K562 (cell line): ENCODE results near the gene HAVCR1. TPM values are rescaled to one million over a fixed set of nuclear protein-coding genes. Genes with fewer than 3 reads are reported as not detected.

Experiments used
- ATAC-seq: fragments of 200-7000 bp; cut with Tn5 transposase; 3 replicates; pipeline ENCODE4 v1.9.1; 2020; ENCODE audit warnings: moderate library complexity
- BruUV-seq: library from RNA; stranded (reverse); fragments of 400-500 nt; replicated peaks from 2 replicates; lab custom pipeline; 2021; lab: Mats Ljungman, UMichigan
- CTCF ChIA-PET: fragments of 300-600 bp; formaldehyde crosslinking; extraction: SDS; loops from one replicate; lab custom pipeline; 2021; ENCODE audit warnings: low intra/inter-chr PET ratio; lab: Yijun Ruan, JAX
- POLR2A ChIA-PET: fragments of 300-600, 350-650 bp; sonication (Branson Sonifier 250); formaldehyde crosslinking; extraction: SDS; loops from one replicate; lab custom pipeline; 2021; ENCODE audit warnings: antibody characterized with exemption, inconsistent platforms; lab: Yijun Ruan, JAX
- DNase-seq, 4 experiments: peaks; one replicate each; pipeline versions ENCODE4 v3.0.0 to v3.0.0-alpha.2; 2011 to 2018; ENCODE audit warnings: low spot score in 3 of 4, mixed read lengths in 3 of 4; ENCODE audit errors: extremely low read depth in 1 of 4
- FAIRE-seq: peaks from 2 replicates; lab custom pipeline; 2011; peaks lifted over from hg19 to GRCh38; lab: Jason Lieb, UNC
- H2AFZ ChIP-seq: 2 replicates; pipeline ENCODE4 v1.6.0; 2011; ENCODE audit warnings: low read depth, low read length, control low read depth, inconsistent platforms
- H3K27ac ChIP-seq: fragments of 200-600 bp; 3 replicates; pipeline ENCODE4 v1.8.0; 2011; ENCODE audit warnings: low read depth, mild to moderate bottlenecking, control low read depth, inconsistent platforms, low read length, moderate library complexity, mixed read lengths; ENCODE audit errors: extremely low read depth
- H3K27me3 ChIP-seq, 2 experiments: fragments of 300-600 bp in 1 of 2; 2 replicates in 1 of 2; 3 replicates in 1 of 2; pipeline versions ENCODE4 v1.6.0 to v1.8.0; 2011; ENCODE audit warnings: inconsistent platforms in 2 of 2, low read length in 2 of 2, mild to moderate bottlenecking in 1 of 2, mixed read lengths in 1 of 2, moderate library complexity in 1 of 2; ENCODE audit not compliant: control insufficient read depth in 2 of 2, insufficient read depth in 2 of 2
- H3K36me3 ChIP-seq: fragments of 300-600 bp; 3 replicates; pipeline ENCODE4 v1.8.0; 2011; ENCODE audit warnings: mild to moderate bottlenecking, low read length, inconsistent platforms; ENCODE audit not compliant: control insufficient read depth, insufficient read depth
- H3K4me1 ChIP-seq, 2 experiments: fragments of 200-600 bp in 1 of 2; replicated peaks in 1 of 2; 2 replicates in 1 of 2; 3 replicates in 1 of 2; pipeline versions ENCODE4 v1.5.1 to v1.8.0; 2011; ENCODE audit warnings: inconsistent platforms in 2 of 2, low read length in 2 of 2, mild to moderate bottlenecking in 1 of 2, mixed read lengths in 1 of 2, moderate library complexity in 1 of 2; ENCODE audit not compliant: control insufficient read depth in 2 of 2, insufficient read depth in 2 of 2
- H3K4me2 ChIP-seq: 2 replicates; pipeline ENCODE4 v1.6.1; 2011; ENCODE audit warnings: low read length, control low read depth, inconsistent platforms, mixed read lengths; ENCODE audit not compliant: insufficient read depth
- H3K4me3 ChIP-seq: fragments of 200-600 bp; sonication (generic), shearing (Covaris generic); 2 replicates; pipeline ENCODE4 v1.5.1; 2016; ENCODE audit warnings: control low read depth, inconsistent platforms
- H3K79me2 ChIP-seq: fragments of 200-600 bp; 3 replicates; pipeline ENCODE4 v1.8.0; 2011; ENCODE audit warnings: low read length, inconsistent platforms; ENCODE audit not compliant: control insufficient read depth, insufficient read depth
- H3K9ac ChIP-seq, 2 experiments: 2 replicates each; pipeline versions ENCODE4 v1.6.0 to v1.6.1; 2011; ENCODE audit warnings: low read depth in 2 of 2, low read length in 2 of 2, control low read depth in 1 of 2, inconsistent platforms in 1 of 2, mild to moderate bottlenecking in 1 of 2, mixed read lengths in 1 of 2; ENCODE audit not compliant: insufficient read depth in 1 of 2
- H3K9me1 ChIP-seq: one replicate; pipeline ENCODE4 v1.6.0; 2011; ENCODE audit warnings: inconsistent platforms, mild to moderate bottlenecking, low read length, moderate library complexity; ENCODE audit not compliant: control insufficient read depth, insufficient read depth
- H3K9me3 ChIP-seq: replicated peaks from 2 replicates; pipeline ENCODE4 v1.5.1; 2011; ENCODE audit warnings: low read depth, low read length, inconsistent platforms; ENCODE audit not compliant: control insufficient read depth, insufficient read depth
- H4K20me1 ChIP-seq: replicated peaks from 2 replicates; pipeline ENCODE4 v1.6.1; 2011; ENCODE audit warnings: low read length, inconsistent platforms, mixed read lengths; ENCODE audit not compliant: control insufficient read depth, insufficient read depth
- BCL6 ChIP-seq: fragments of 250-450 bp; sonication (Bioruptor Pico); IDR thresholded peaks from 2 replicates; pipeline ENCODE4 v1.4.0; 2020
- FIP1L1 ChIP-seq: fragments of 200-400 bp; formaldehyde crosslinking; IDR thresholded peaks from 2 replicates; pipeline ENCODE4 v1.6.1; 2018; ENCODE audit warnings: mild to moderate bottlenecking, low read depth, low read length; ENCODE audit not compliant: poor library complexity, severe bottlenecking
- HEY1 ChIP-seq: fragments of 250-450 bp; sonication (Bioruptor Pico); IDR thresholded peaks from 2 replicates; pipeline ENCODE4 v1.5.0; 2020; ENCODE audit warnings: mild to moderate bottlenecking, moderate library complexity, borderline replicate concordance
- HNRNPL ChIP-seq: fragments of 200-400 bp; formaldehyde crosslinking; IDR thresholded peaks from 2 replicates; pipeline ENCODE4 v1.6.1; 2017; ENCODE audit warnings: low read depth, mild to moderate bottlenecking, low read length
- MBD2 ChIP-seq: sonication (generic); IDR thresholded peaks from 2 replicates; pipeline ENCODE4 v1.6.1; 2016; ENCODE audit warnings: low read depth, borderline replicate concordance
- MED1 ChIP-seq: sonication (generic); formaldehyde crosslinking; IDR thresholded peaks from 2 replicates; pipeline ENCODE4 v1.8.1; 2023; ENCODE audit warnings: missing genetic modification reagents, borderline replicate concordance
- NR2C1 ChIP-seq, 2 experiments: fragments of 450-650 bp; IDR thresholded peaks; 2 replicates each; pipeline ENCODE4 v1.6.1; 2017; ENCODE audit warnings: mild to moderate bottlenecking in 2 of 2, antibody characterized with exemption in 1 of 2, inconsistent platforms in 1 of 2, missing compliant biosample characterization in 1 of 2, missing genetic modification characterization in 1 of 2
- RAD51 ChIP-seq: fragments of 450-650 bp; IDR thresholded peaks from 2 replicates; pipeline ENCODE4 v1.7.1; 2016; ENCODE audit warnings: low read depth, mild to moderate bottlenecking, borderline replicate concordance
- ZNF174 ChIP-seq: fragments of 250-450 bp; sonication (Bioruptor Pico); IDR thresholded peaks from 2 replicates; pipeline ENCODE4 v1.4.0; 2020; ENCODE audit warnings: mild to moderate bottlenecking
- ZNF184 ChIP-seq: sonication (generic); formaldehyde crosslinking; IDR thresholded peaks from 2 replicates; pipeline ENCODE4 v1.5.0; 2020; ENCODE audit warnings: missing genetic modification reagents
- WGBS: fragments of 100-300 bp; shearing (Covaris generic); methylation state at CpG from one replicate; pipeline ENCODE4 v1.1.6; 2016; ENCODE audit warnings: low coverage, mixed read lengths; ENCODE audit not compliant: insufficient coverage; ENCODE audit errors: missing lambda C conversion rate; 5-methylcytosine and 5-hydroxymethylcytosine counted together
- in situ Hi-C: fragments of 300-500 bp; cut with MboI; formaldehyde crosslinking; loops from 4 replicates; pipeline ENCODE4 v1.15.0; 2018; ENCODE audit warnings: inconsistent platforms, mixed read lengths
- intact Hi-C: fragments of 100-400 bp; cut with micrococcal nuclease; formaldehyde crosslinking; loops from 2 replicates; pipeline ENCODE4 v1.14.2; 2022
- polyA plus RNA-seq, 8 experiments: library from polyadenylated mRNA; depleted of rRNA in 4 of 8; stranded (reverse) in 5 of 8; unstranded in 3 of 8; fragments of >200 nt; fragmentation: Nextera tagmentation in 2 of 8; fragmentation: Illumina TruSeq in 1 of 8; extraction: Ambion mirVana in 2 of 8; extraction: Trizol in 1 of 8; gene quantifications; 2 replicates each; pipeline versions ENCODE4 v1.2.1 to v1.2.3, GENCODE V29; 2011 to 2014; ENCODE audit warnings: inconsistent platforms in 1 of 8, missing spikeins in 1 of 8
- total RNA-seq, 7 experiments: library from RNA; depleted of rRNA in 6 of 7; stranded (reverse); fragments of >200 nt in 6 of 7; fragmentation: Illumina TruSeq in 2 of 7; extraction: Trizol in 2 of 7; gene quantifications; 2 replicates each; pipeline versions ENCODE4 v1.2.1 to v1.2.3, GENCODE V29; 2011 to 2021; ENCODE audit warnings: low replicate concordance in 1 of 7
- TF ChIP-seq, protein P1 (sequence below), 2 experiments: IDR thresholded peaks in 1 of 2; conservative IDR thresholded peaks in 1 of 2; 2 replicates each; pipeline ENCODE4 v1.6.1; 2016; ENCODE audit warnings: low read depth in 2 of 2, mild to moderate bottlenecking in 1 of 2, missing compliant biosample characterization in 1 of 2, missing genetic modification characterization in 1 of 2, moderate library complexity in 1 of 2
- TF ChIP-seq, protein P2 (sequence below): fragments of 450-650 bp; IDR thresholded peaks from 2 replicates; pipeline ENCODE4 v1.6.1; 2014; ENCODE audit warnings: low read depth, mild to moderate bottlenecking, moderate library complexity, borderline replicate concordance

HAVCR1 gene
- total and polyA plus RNA-seq, 9 of the 15 experiments (the other 6 are each of a cell fraction or from before 2014, with no cell fraction given): 0.04 TPM; not detected in 8

DNA sequence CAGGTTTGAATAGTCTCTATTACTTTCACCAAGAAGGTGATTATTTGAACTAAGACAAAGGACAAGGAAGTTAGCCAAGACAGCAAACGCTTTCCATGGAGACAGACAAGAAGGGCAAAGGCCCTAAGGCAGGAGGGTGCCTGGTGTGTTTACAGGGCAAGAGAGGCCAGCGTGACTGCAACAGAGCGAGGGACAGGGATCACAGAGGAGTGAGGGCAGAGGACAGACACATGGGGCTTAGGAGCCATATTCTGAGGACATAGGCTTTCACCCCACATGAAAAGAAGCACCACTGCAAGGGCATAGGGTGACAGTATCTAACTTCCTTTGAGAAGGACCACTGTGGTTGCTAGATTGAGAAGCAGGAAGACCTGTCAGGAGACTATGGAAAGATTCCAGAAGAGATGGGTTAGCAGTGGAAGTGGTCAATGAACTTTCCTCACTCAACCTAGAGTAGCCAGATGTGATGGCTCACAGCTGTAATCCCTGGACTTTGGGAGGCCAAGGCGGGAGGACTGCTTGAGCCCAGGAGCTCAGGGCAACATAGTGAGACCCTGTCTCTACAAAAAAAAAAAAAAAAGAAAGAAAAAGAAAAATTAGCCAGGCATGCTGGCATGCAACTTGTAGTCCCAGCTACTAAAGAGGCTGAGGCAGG, 5.0 kb upstream of the HAVCR1 start:
- Histone ChIP-seq H3K27ac (no peak overlapping the region), H3K4me3 (no peak overlapping the region), H3K36me3 (no peaks in the 10 kb centered on the region), H3K9me1 (no peaks in the 10 kb centered on the region), H3K4me2 (no peak overlapping the region), H3K79me2 (no peaks in the 10 kb centered on the region), H3K27me3 (peaks cover 0 to 5% of the 10 kb centered on the region in 2 experiments; a peak in 1 of 5 replicates), H3K4me1 (no peaks in the 10 kb centered on the region), H3K9ac (no peak overlapping the region), H3K9me3 (no peaks in the 10 kb centered on the region), H4K20me1 (no peaks in the 10 kb centered on the region), H2AFZ (no peak overlapping the region)
- no TSS peak for BruUV-seq
- POLR2A ChIA-PET: no interaction called here
- no peak for DNase-seq
- TF ChIP-seq HNRNPL (no peak), ZNF184 (no peak), BCL6 (no peak), ZNF174 (CRISPR knock-in tag) (no peak), RAD51 (no peak), MBD2 (no peak), FIP1L1 (no peak), HEY1 (CRISPR knock-in tag) (no peak), NR2C1 (IDR thresholded peaks at IDR 0.05) (no peak), NR2C1 (tag; IDR thresholded peaks at IDR 0.05) (no peak), MED1 (no peak)
- TF ChIP-seq, protein P1, sequence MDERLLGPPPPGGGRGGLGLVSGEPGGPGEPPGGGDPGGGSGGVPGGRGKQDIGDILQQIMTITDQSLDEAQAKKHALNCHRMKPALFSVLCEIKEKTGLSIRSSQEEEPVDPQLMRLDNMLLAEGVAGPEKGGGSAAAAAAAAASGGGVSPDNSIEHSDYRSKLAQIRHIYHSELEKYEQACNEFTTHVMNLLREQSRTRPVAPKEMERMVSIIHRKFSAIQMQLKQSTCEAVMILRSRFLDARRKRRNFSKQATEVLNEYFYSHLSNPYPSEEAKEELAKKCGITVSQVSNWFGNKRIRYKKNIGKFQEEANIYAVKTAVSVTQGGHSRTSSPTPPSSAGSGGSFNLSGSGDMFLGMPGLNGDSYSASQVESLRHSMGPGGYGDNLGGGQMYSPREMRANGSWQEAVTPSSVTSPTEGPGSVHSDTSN (CRISPR knock-in tag; IDR thresholded peaks at IDR 0.05; ENCODE audit: low read depth): no peak
- TF ChIP-seq, protein P1 (tag; conservative IDR thresholded peaks at IDR 0.05; ENCODE audit: low read depth): no peak
- TF ChIP-seq, protein P2, sequence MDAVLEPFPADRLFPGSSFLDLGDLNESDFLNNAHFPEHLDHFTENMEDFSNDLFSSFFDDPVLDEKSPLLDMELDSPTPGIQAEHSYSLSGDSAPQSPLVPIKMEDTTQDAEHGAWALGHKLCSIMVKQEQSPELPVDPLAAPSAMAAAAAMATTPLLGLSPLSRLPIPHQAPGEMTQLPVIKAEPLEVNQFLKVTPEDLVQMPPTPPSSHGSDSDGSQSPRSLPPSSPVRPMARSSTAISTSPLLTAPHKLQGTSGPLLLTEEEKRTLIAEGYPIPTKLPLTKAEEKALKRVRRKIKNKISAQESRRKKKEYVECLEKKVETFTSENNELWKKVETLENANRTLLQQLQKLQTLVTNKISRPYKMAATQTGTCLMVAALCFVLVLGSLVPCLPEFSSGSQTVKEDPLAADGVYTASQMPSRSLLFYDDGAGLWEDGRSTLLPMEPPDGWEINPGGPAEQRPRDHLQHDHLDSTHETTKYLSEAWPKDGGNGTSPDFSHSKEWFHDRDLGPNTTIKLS: no peak
- CTCF ChIA-PET: no interaction called here
- ATAC-seq: no peak; the same call in 2 of the 3 replicates
- in situ Hi-C loops (no loop called here), intact Hi-C loops (no loop called here)
- WGBS: 4% methylated on average over 4 of the region's 4 CpGs
- FAIRE-seq: no peak
